SK-MEL-5 (cell line): Measurements from ENCODE around the gene RFLNA. TPM values are rescaled to one million over a fixed set of nuclear protein-coding genes. Genes with fewer than 3 reads are reported as not detected.

Experiments
- DNase-seq: peaks from one replicate; pipeline ENCODE4 v3.0.0-alpha.2; 2016; ENCODE audit warnings: low read depth, low spot score
- in situ Hi-C: cut with HindIII; loops from 2 replicates; pipeline ENCODE4 v1.10.0; 2016; ENCODE audit warnings: low sequenced_read_pairs, high pct_unique_total_duplicates, low pct_unique_long_range_greater_than_20kb
- small RNA-seq, 2 experiments: library from RNA; depleted of rRNA; stranded (forward); fragments of <200 nt; gene quantifications; one replicate each; pipeline ENCODE3, GENCODE V24; 2014
- total RNA-seq: library from RNA; depleted of rRNA; stranded (reverse); fragments of >200 nt; shearing (Covaris generic); gene quantifications from 2 replicates; pipeline ENCODE4 v1.2.3, GENCODE V29; 2014

RFLNA gene
- total RNA-seq, 1 experiment from 2014 or later = not detected

DNA sequence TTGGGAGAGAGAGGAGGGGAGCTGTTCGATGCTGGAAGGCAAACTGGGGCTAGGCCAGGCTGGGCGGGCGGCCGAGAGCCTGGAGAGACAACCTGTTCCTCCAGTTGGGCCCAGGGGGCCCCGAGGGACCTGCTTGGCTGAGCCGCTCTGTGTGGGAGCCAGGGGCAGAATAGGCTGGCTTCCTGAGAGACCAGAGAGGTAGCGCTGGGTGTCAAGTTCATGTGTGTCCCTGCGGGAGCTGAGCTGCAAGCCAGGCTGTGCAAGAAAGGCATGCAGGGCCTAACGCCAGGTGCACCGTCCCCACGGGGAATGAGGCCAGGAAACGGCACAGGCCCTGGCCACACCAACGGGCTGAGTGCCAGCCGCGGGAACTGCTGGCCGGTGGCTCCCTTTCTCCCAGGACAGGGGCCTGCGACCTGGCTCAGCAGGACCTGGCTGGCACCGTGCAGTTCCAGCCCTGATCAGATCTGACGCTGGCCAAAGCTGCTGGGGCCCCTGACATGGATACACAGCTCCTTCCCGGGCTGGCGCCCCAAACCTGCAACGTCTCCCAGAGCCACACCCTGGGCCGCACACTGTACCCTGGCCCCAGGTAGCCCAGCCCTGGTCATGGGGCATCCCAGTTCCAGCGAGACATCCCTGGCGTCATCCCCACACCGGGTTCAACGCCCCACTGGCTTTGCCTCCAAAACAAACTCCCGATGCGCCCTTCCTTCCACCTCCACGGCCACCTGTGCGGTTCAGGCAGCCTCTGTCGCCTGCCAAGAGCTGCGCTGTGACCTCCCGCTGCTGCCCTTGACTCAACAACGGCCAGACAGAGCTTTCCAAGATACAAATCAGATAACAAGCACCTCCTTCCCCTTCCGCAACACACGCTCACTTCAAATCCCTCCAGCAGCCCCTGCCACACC lies 65.0 kb downstream of the RFLNA start:
- in situ Hi-C loops = no loop called here
- DNase-seq = no peak

DNA sequence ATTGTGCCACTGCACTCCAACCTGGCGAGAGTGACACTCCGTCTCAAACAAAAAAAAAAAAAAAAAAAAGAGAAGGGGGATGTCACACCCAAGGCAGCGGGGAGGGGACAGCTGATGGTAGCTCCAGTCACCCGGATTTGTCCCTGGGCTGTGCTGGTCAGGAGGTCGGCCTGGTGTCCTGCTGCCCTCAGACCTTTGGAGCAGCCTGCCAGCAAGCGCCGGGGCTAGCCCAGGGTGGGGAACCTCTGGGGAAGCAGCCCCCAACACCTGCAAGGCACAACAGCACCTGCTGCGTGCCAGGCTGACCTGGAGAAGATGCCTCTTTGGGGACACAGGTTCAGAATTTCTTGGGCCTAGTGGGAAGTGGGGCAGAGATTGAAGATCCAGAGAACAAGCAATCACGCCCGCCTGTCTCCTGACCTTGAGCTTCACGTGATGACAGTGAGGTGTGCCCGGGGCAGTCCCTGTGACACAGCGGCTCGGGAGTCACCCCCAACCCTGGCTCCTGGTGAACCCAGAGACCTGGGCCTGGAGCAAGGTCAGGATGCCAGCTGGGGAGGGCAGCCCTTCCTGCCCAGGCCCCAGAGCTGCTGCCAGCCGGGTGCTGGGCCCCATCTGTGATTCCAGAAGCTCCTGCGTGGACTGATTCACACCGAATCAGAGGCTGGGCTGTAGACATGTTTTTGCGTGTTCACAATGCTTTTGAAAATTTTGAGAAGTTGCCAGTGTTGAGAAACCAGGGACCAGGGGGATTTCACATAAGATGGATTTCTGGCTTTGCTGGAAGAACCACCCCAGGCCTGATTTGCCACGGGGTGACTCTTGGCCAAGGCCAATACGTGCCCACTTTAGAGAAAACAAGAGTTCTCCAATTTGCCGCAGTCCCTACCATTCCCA lies 66.4 kb downstream of the RFLNA start:
- in situ Hi-C loops = no loop called here
- DNase-seq = no peak

DNA sequence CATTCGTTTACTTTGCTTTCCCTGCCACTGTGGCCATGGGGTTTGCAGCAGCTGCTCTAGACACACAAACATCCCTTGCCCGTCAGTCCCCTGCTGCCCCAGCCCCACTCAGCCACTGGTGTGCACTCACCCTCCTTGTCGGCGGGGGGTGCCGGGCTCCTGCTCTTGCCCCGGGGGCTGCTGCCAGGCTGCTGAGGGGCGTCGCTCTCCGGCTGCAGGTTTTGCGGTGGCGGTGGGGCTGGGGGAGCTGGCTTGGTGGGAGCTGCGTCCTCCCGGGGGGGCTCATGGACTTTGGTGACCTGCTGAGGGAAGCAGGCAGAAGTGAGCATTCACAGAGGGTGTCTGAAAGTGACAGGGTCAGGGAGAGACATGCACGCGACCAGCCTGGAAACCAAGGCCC lies 67.1 kb downstream of the RFLNA start:
- no peak for DNase-seq
- in situ Hi-C loops = no loop called here

DNA sequence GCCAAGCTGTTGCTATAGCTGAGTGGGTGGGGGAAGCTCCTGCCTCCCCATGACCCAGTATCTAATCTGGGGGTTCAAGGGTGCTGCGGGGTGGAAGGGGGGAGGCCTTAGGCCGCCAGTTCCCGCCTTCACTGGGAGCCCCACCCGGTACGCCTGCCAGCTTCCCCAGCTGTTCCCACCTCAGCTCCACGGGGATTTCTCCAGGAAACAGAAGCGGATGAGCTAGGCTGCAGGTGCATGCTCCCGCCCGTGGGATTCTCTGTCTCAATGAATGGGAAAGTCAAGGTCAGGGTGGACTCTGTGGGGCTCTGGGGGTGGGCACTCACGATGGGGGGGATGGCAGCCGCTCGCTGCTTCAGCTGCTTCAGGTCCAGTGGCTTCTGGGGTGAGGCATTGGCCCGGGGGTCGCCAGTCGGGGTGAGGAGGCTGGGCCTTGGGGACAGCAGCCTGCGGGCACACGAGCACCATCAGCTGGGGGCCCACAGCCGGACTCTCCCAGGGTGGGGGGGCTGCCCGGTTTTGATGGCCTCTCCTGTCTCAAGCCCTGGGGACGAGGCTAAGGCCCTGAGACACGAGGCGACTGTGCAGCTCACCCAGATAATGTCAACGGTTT lies 68.6 kb downstream of the RFLNA start:
- in situ Hi-C loops = no loop called here
- no peak for DNase-seq

DNA sequence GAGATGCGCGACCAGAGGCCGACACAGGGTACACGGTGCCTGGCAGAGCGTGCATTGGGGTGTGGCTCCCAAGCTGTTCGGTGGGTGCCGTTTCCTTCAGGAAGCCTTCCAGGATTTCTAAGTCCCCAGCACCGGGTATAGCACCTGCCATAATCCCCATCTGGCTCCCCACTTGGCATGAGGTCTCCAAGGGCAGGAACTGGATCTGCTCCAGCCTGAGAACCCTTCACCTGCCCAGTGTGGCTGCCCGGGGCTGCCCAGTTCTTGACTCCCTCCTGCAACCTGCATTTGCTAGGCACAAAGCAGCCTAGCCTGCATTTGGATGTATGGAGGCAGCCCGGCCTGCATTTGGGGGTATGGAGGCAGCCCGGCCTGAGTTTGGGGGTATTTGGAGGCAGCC lies 69.7 kb downstream of the RFLNA start:
- no peak for DNase-seq
- in situ Hi-C loops = no loop called here

Small RNAs within 50 kb of the gene (small RNA-seq; reads per million reads assigned to genes)
- gene MIR6880 = 0 reads per million in 2 experiments
